Mononuclear cell (primary cell): ENCODE data around the gene TPRG1L. TPM values are rescaled to one million over a fixed set of nuclear protein-coding genes. Genes with fewer than 3 reads are reported as not detected.

Experiments
- H3K27me3 ChIP-seq: 2 replicates; pipeline ENCODE4 v1.6.0; 2011; ENCODE audit warnings: low read length, control low read depth; ENCODE audit not compliant: insufficient read depth
- H3K4me1 ChIP-seq: 2 replicates; pipeline ENCODE4 v1.5.1; 2011; ENCODE audit warnings: mild to moderate bottlenecking, low read length, control low read depth; ENCODE audit not compliant: insufficient read depth
- H3K4me3 ChIP-seq: 2 replicates; pipeline ENCODE4 v1.5.1; 2011; ENCODE audit warnings: mild to moderate bottlenecking, low read length, moderate library complexity
- H3K9me3 ChIP-seq: 2 replicates; pipeline ENCODE4 v1.5.1; 2011; ENCODE audit warnings: low read depth, mild to moderate bottlenecking, control low read depth, low read length
- total RNA-seq: library from RNA; depleted of rRNA; stranded (reverse); fragments of >200 nt; gene quantifications from one replicate; pipeline ENCODE4 v1.2.3, GENCODE V29; 2012

TPRG1L gene
- total RNA-seq, 1 donor: 27.5 TPM

DNA sequence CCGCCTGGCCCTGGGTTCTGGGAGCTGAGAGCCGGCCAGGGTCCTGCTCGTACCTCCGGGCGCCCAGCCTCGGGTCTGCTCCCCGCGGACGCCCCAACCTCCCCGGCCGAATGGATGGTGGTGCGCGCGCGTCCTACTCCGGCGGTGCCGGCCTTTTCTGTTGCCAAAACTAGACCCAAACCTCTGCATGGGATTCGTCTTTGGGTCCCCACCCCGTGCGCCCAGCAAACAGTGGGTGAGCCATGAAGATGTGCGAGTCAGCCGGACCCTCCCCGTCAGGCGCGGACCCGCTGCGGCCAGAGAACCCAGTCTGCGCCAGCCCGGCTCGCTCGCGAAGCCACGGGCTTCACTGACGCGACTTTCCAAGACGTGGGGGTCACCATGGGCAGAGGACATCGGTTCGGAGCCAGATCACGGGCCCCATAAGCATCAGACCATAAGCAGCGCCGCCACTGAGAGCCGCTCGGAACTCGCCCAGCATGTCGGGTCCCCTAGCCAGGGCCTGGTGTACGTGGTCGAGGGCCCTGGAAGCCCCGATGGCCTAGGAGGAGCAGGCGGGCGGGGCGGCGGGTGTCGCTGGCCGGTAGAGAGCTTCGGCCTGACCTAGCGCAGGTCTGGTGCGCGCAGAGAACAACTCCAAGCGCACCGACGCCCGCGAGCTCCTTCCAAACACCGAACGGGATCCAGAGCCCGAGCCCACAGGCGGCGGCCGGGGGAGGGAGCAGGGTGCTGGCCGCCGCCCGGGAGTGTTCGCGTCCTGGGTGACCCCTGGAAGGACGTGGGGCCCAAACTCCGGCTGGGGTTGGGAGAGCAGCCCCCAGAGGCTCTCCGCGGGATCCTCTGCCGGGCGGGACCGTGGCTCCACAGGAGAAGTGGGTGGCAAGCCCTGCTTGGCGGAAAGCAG, 26.5 kb downstream of the TPRG1L start:
- Histone ChIP-seq H3K4me1 (peaks cover 39% of the 10 kb centered on the region), H3K4me3 (no peak overlapping the region), H3K27me3 (peaks cover 48% of the 10 kb centered on the region), H3K9me3 (no peaks in the 10 kb centered on the region)

DNA sequence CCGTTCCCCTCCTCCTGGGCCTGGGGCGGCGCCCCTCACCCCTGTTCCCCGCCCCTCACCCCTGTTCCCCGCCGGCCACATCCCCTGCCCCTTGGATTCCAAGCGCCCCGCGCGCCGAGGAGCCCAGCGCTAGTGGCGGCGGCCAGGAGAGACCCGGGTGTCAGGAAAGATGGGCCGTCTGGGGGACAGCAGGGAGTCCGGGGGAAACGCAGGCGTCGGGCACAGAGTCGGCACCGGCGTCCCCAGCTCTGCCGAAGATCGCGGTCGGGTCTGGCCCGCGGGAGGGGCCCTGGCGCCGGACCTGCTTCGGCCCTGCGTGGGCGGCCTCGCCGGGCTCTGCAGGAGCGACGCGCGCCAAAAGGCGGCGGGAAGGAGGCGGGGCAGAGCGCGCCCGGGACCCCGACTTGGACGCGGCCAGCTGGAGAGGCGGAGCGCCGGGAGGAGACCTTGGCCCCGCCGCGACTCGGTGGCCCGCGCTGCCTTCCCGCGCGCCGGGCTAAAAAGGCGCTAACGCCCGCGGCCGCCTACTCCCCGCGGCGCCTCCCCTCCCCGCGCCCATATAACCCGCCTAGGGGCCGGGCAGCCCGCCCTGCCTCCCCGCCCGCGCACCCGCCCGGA, 27.2 kb downstream of the TPRG1L start, which contains the start of gene TP73:
Gene TP73, plus strand, starts transcription at position 587 of the 618 bp plus-strand sequence. CDS start 29,850 bp downstream, outside the sequence.
- peaks cover 53% of the 10 kb centered on the region for H3K27me3 ChIP-seq
- peaks cover 39% of the 10 kb centered on the region for H3K4me1 ChIP-seq
- no peaks in the 10 kb centered on the region for H3K9me3 ChIP-seq
- no peak within 1 kb of the TSS for H3K4me3 ChIP-seq

DNA sequence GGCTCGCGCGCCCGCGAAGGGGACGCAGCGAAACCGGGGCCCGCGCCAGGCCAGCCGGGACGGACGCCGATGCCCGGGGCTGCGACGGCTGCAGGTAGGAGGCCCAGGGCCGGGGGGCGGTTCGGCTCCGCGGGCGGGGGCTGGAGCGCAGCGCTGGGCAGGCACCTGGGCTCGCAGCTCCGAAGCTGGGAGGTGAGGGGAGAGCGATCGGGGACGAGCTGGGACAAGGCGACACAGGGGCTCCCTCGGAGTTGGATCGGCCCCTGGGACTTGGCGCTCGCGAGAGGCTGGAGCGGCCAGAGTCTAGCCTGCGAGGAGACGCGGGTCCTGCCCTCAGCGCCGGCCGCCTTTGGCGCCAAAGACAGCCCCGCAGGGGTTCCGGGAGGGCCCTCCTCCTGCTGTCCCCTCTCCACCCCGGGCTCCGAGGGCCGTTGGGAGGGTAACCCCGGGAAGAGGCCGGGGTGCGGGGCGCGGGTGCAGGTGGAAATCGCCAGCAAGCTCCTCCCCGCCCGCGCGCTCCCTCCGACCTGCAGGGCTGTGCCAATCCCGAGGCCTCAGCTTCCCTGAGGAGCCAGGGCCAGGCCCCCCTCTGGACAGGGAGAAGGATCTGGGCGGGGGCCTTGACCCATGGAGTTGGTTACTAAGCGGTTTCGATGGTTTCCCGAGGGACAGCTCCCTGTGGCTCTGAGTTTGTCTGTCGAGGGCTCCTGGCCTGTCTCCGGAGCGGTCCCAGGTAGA, 27.9 kb downstream of the TPRG1L start:
- no peaks in the 10 kb centered on the region for H3K9me3 ChIP-seq
- H3K27me3 ChIP-seq: peaks cover 57% of the 10 kb centered on the region
- peaks cover 39% of the 10 kb centered on the region for H3K4me1 ChIP-seq
- H3K4me3 ChIP-seq: no peak overlapping the region

DNA sequence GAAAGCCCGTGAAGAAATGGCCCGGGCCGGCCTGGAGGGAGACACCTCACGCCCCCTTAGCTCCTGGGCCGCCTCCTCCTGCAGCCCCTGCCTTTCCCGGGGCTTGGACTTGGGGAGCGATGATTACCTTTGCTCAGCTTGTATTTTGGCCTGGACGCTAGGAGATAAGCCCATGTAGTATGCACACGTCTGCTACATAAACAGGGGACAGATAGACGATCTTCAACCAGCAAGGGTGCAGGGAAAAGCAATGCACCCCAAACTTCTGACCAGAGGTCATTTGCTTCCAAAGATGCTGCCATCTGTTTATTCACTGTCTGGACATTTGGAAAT, 28.4 kb downstream of the TPRG1L start:
- Histone ChIP-seq H3K9me3 (no peaks in the 10 kb centered on the region), H3K4me3 (no peak overlapping the region), H3K27me3 (peaks cover 57% of the 10 kb centered on the region), H3K4me1 (peaks cover 39% of the 10 kb centered on the region)

DNA sequence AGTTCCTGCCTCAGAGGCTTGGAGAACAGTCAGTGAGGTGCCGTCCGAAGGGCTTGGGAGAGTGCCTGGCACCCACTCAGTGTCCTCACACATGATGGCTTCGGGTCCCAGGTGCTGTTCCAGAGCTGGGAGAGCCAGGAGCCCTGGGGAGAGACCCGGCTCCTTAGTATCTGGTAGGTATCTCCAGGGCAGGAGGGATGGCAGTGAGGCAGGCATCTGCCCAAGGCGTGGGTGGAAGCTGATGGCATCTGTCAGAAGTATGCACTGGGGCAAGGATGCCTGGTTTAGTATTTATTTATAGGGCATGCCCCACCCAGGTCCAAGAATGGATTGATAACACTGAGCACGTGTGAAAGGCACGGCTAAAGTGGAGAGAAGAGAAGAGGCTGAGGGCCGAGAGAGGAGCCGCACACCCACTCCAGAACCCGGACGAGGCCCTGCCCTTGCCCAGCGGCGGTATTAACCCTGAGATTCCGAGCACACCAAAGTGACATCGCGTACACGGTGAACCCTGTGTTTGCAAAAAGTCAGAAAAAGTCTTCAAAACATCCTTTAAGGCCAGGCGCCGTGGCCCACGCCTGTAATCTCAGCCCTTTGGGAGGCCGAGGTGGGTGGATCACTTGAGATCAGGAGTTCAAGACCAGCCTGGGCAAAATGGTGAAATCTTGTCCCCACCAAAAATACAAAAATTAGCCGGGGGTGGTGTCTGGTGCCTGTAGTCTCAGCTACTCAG, 29.9 kb downstream of the TPRG1L start:
- peaks cover 29% of the 10 kb centered on the region for H3K4me1 ChIP-seq
- H3K9me3 ChIP-seq: no peaks in the 10 kb centered on the region

DNA sequence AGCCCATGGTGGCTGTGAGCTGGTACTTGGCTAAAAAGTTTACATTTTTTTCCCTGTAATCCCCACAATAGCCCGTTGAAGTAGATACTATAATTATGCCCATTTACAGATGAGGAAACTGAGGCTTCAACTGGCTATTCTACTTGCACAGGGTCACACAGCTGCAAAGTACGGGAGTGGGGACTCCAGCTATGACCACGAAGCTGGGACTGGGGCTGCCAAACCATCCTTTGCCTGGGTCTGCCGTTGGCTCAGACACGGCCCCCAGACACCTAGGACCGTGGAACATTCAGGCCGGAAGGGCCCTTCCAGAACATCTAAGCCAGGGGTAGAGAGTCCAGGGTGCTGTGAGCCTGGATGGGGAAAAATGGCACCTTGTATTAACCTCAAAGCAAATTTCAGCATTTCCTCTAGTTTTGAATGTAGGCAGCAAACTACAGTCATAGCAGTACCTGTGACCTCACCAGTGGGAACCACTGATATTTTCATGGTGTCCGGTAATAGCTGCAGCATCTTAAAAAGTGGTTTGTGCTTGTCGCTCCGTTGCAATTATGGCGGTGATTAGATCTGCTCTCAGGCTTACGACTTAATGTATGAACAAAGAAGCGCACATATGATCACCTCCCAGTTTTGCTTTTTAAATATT, 31.8 kb downstream of the TPRG1L start:
- Histone ChIP-seq H3K9me3 (no peaks in the 10 kb centered on the region), H3K4me1 (peaks cover 12% of the 10 kb centered on the region), H3K4me3 (no peak overlapping the region), H3K27me3 (peaks cover 41% of the 10 kb centered on the region)

More for the DNA sequence above, 29.9 kb downstream of the TPRG1L start:
- Histone ChIP-seq H3K27me3 (peaks cover 57% of the 10 kb centered on the region), H3K4me3 (no peak overlapping the region)

DNA sequence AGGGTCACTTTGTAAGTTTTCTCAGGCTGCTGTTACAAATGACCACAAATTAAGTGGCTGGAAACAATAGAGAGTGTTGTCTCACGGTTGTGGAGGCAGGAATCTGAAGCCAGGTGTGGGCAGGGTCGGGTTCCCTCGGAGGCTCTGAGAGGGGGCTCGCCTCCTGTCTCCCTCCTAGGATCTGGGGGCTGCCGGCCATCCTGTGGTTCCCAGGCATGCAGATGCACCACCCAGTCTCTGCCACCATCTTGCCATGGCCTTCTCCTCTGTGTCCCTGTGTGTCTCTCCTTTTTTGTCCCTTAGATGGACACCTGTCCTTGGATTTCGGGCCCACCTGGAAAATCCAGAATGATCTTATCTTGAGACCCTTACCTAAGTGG, 32.3 kb downstream of the TPRG1L start:
- H3K9me3 ChIP-seq: no peaks in the 10 kb centered on the region
- H3K4me3 ChIP-seq: no peak overlapping the region
- H3K27me3 ChIP-seq: peaks cover 39% of the 10 kb centered on the region
- H3K4me1 ChIP-seq: peaks cover 8% of the 10 kb centered on the region

DNA sequence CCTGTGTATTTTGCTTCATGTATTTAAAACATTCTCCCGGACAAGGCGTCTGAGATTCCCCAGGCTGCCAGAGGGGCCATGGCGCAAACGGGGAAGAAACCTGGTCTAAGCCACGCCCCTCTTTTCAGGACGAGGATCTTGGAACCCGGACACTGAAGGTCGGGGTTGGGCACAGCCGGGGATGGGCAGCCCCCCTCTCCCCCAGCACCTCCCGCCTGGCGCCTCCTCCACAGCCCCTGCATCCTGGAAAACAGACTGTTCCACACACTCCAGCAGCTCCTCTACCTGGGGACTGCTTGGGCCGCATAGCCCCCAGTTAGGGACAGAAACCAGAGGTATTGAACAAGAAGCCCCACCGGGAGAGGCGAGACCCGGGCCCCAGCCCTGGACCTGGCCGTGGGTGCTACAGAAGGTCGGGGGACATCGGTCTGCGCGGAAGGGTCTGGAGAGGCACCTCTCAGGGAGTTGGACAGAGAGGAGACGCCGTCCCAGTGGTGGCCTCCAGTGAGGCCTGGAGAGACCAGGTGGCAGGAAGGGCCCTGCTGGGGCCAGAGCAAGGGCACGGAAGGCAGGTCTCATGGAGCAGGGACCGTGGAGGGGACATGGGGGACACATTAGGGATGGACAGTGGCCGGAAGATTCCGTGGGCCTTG, 32.9 kb downstream of the TPRG1L start:
- peaks cover 2% of the 10 kb centered on the region for H3K4me1 ChIP-seq
- peaks cover 37% of the 10 kb centered on the region for H3K27me3 ChIP-seq
- H3K9me3 ChIP-seq: no peaks in the 10 kb centered on the region
- H3K4me3 ChIP-seq: no peak overlapping the region

DNA sequence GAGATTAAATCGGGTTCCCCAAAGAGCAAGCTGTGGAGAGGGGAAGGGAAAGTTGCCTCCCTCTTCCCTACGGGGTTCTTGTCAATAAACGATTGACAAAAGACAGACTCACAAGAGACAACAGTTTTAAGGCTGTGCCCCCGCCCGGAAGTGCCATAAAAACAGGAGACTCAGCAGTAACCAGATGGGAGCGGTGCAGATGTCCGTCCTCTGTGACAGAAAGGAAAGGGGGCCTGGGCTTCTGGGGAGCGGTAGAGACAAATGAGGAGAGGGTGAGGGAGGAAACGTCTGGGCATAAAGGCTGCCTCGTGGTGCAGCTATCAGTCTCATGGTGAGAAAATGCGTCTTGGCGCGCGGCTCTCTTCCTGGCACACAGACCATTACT, 33.4 kb downstream of the TPRG1L start:
- H3K4me1 ChIP-seq: no peaks in the 10 kb centered on the region
- peaks cover 32% of the 10 kb centered on the region for H3K27me3 ChIP-seq
- no peaks in the 10 kb centered on the region for H3K9me3 ChIP-seq

DNA sequence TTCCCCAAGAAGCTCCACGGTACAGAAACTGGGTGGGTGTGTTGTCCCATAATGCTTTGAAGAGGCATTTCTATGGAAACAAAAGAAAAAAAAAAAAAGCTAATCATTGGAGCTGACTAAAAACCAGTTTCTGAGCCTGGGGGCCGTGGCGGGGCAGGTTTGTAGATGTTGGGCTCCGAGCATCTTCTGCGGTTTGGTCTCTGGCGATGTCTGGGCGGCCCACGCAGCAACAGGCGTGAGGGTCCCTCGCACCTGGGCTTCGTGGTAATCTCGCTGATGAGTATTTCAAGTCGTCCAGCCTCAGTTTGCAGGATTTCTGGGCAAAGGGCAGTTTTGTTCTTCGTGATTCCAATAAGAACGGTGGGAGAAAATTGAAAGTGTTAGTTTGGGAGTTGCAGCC, 34.3 kb downstream of the TPRG1L start:
- H3K27me3 ChIP-seq: peaks cover 24% of the 10 kb centered on the region
- H3K4me1 ChIP-seq: no peaks in the 10 kb centered on the region
- H3K4me3 ChIP-seq: no peak overlapping the region
- H3K9me3 ChIP-seq: no peaks in the 10 kb centered on the region

More for the DNA sequence above, 33.4 kb downstream of the TPRG1L start:
- H3K4me3 ChIP-seq: no peak overlapping the region

DNA sequence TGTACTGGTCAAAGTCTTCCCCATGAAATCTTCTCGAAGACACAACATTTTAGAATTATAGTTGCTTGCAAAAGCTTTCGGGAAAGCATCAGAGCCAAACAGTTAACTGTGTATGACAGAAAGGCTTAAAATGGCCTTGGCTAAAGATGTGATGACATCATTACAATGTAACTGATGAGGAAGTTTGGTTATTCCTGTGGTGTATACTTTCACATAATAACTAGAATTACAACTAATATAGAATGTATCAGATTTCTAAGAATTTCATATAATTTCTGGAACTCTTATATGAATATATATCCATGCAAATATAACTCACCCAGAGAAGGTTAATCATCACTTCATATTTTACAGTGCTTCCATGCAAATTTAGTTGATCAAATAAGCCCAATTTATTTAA, 35.9 kb downstream of the TPRG1L start:
- Histone ChIP-seq H3K4me3 (no peak overlapping the region), H3K27me3 (peaks cover 11% of the 10 kb centered on the region), H3K4me1 (peaks cover 3% of the 10 kb centered on the region), H3K9me3 (no peaks in the 10 kb centered on the region)

DNA sequence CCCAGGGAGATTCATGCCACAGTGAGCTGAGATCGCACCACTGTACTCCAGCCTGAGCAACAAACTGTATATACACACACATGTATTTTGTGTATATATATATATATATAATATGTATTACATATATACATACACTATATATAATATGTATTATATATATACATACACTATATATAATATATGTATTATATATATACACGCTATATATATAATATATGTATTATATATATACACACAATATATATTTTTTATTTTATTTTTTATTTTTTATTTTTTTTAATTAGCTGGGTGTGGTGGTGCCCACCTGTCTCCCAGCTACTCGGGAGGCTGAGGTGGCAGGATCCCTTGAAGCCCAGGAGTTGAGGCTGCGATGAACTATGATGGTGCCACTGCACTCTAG, 36.8 kb downstream of the TPRG1L start:
- peaks cover 12% of the 10 kb centered on the region for H3K4me1 ChIP-seq
- peaks cover 5% of the 10 kb centered on the region for H3K27me3 ChIP-seq
- H3K4me3 ChIP-seq: no peak overlapping the region
- no peaks in the 10 kb centered on the region for H3K9me3 ChIP-seq

DNA sequence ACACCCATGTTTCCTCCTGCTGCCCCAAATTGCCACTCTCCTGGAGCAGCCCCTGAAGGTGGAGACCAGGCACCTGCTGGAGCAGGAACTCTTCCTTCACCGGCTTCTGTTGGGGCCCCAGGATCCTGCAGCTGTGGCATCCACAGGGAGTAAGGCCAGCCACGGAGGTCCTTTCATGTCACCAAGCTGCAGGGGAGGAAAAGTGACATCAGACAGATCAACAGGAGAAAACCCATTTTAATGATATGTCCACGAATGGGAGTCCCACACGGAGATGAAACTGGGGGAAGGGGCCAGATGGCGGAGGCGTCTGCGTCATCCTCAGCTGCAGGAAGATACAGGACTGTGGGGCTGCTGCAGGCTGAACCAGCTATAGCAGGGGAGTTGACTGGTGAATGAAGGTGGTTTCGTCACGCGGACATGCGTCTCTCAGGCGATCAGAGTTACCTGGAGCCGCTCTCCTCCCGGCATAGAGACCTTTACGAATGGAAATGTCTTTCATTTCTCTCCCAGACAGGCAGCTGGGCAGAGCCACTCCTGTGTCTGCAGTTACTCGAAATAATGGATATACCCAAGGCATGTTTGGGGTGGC, 37.4 kb downstream of the TPRG1L start:
- Histone ChIP-seq H3K4me1 (peaks cover 18% of the 10 kb centered on the region), H3K4me3 (no peak overlapping the region), H3K27me3 (peaks cover 3% of the 10 kb centered on the region), H3K9me3 (no peaks in the 10 kb centered on the region)
